Kidney (tissue), 14 donors: ENCODE measurements around the gene POLR2F. TPM values are rescaled to one million over a fixed set of nuclear protein-coding genes. Genes with fewer than 3 reads are reported as not detected.

Experiments used
- DNase-seq, 5 donors: peaks; one replicate each; pipeline ENCODE4 v3.0.0-alpha.2; 2013 to 2020
- FAIRE-seq: peaks from 2 replicates; lab custom pipeline; 2012; peaks lifted over from hg19 to GRCh38; lab: Jason Lieb, UNC
- H3K27ac ChIP-seq, 2 donors: one replicate each; pipeline ENCODE4 v1.7.0; 2013; ENCODE audit warnings: low read depth in 2 of 2, low read length in 2 of 2, inconsistent platforms in 1 of 2
- H3K27me3 ChIP-seq: one replicate; pipeline ENCODE4 v1.7.1; 2013; ENCODE audit warnings: low read length, inconsistent platforms; ENCODE audit not compliant: control insufficient read depth, insufficient read depth
- H3K36me3 ChIP-seq, 3 donors: one replicate each; pipeline versions ENCODE4 v1.7.0 to v1.7.1; 2013; ENCODE audit warnings: low read length in 3 of 3, control low read depth in 1 of 3, inconsistent platforms in 1 of 3; ENCODE audit not compliant: insufficient read depth in 3 of 3, control insufficient read depth in 2 of 3
- H3K4me1 ChIP-seq, 3 donors: one replicate each; pipeline versions ENCODE4 v1.7.0 to v1.7.1; 2013; ENCODE audit warnings: low read length in 3 of 3, inconsistent platforms in 1 of 3, low read depth in 1 of 3; ENCODE audit not compliant: control insufficient read depth in 2 of 3, insufficient read depth in 2 of 3
- H3K4me3 ChIP-seq, 3 donors: one replicate each; pipeline versions ENCODE4 v1.7.0 to v1.8.1; 2013; ENCODE audit warnings: low read length in 3 of 3, control low read depth in 1 of 3, inconsistent platforms in 1 of 3
- H3K9ac ChIP-seq, 3 donors: one replicate each; pipeline versions ENCODE4 v1.7.0 to v1.7.1; 2013; ENCODE audit warnings: low read length in 3 of 3, control low read depth in 1 of 3, inconsistent platforms in 1 of 3
- H3K9me3 ChIP-seq, 3 donors: one replicate each; pipeline versions ENCODE4 v1.7.0 to v1.7.1; 2013; ENCODE audit warnings: low read length in 3 of 3, control low read depth in 1 of 3, inconsistent platforms in 1 of 3; ENCODE audit not compliant: control insufficient read depth in 2 of 3, insufficient read depth in 1 of 3
- CTCF ChIP-seq: IDR thresholded peaks from 3 replicates; pipeline ENCODE4 v1.5.1; 2012; ENCODE audit warnings: mild to moderate bottlenecking, moderate library complexity, borderline replicate concordance; ENCODE audit not compliant: insufficient read depth; ENCODE audit errors: extremely low read depth
- intact Hi-C: fragments of 100-400 bp; cut with DNase I; formaldehyde crosslinking; loops from one replicate; pipeline ENCODE4 v1.11.1; 2022
- polyA plus RNA-seq: library from polyadenylated mRNA; stranded (reverse); fragments of 350-450 nt; fragmentation: Illumina TruSeq; extraction: RNeasy Lipid Tissue Mini Kit (QIAGEN cat#74804); gene quantifications from one replicate; pipeline ENCODE4 v1.2.3, GENCODE V29; 2014; ENCODE audit warnings: low read depth, low replicate concordance; ENCODE audit not compliant: insufficient read depth
- total RNA-seq: library from RNA; stranded (reverse); fragmentation: NEBNext Ultra II Directional; extraction: Animal tissue kit (Norgen Biotek cat#: 25700); gene quantifications from one replicate; pipeline ENCODE4 v1.2.1, GENCODE V29; 2021
- donor health status: control.
- donor health status: control.
- donor health status: control.
- donor health status: control.
- donor health status: control.
- donor health status: DM: yes; HTN: yes; CAD: no.
- donor health status: Normal renal cell carcinoma (clear cell type).

The POLR2F gene
- total and polyA plus RNA-seq, 2 donors from 2014 or later: 57.9 to 121 TPM

- intact Hi-C loops: no loop called here
- DNase-seq (no peak), FAIRE-seq (no peak)
- Histone ChIP-seq H3K36me3 (no peaks in the 10 kb centered on the region), H3K27ac (no peak overlapping the region), H3K27me3 (no peaks in the 10 kb centered on the region), H3K4me3 (no peak overlapping the region), H3K9ac (no peak overlapping the region), H3K4me1 (no peaks in the 10 kb centered on the region), H3K9me3 (no peaks in the 10 kb centered on the region)
- TF ChIP-seq CTCF: no peak
Observed at GRCh38 chr22:38009000-38009806, 55.7 kb downstream of the POLR2F start.

DNA sequence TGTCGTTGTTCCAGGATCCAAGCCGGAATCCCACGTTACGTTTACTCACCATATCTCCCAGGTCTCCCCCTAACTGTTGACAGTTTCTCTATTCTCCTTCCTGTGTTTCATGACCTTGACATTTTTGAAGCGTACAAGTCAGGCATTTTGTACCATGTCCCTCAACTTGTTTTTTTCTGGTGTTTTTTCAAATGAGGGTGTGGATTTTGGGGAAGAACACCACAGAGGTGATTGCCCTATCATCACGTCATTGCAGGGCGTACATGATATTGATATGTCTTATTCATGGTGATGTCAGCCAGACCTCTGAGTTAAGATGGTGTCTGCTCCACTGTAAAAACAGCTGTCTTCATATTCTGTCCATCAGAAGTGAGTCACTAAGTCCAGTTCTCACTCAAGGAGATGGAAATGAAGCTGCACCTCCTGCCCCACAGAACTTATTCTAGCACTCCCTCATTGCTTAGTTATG, 59.1 kb downstream of the POLR2F start:
- no peaks in the 10 kb centered on the region for H3K36me3 ChIP-seq
- no peak overlapping the region for H3K4me3 ChIP-seq
- H3K9me3 ChIP-seq: no peaks in the 10 kb centered on the region
- DNase-seq (no peak), FAIRE-seq (no peak)
- H3K27ac ChIP-seq: no peak overlapping the region
- peaks cover 0 to 4% (median 4%) of the 10 kb centered on the region in 3 donors for H3K4me1 ChIP-seq
- H3K27me3 ChIP-seq: no peaks in the 10 kb centered on the region
- no peak overlapping the region for H3K9ac ChIP-seq
- intact Hi-C loops: no loop called here
- TF ChIP-seq CTCF: no peak

GRCh38 chr22:38014083-38014482, 60.6 kb downstream of the POLR2F start:
- FAIRE-seq (no peak), DNase-seq (no peak)
- no peaks in the 10 kb centered on the region for H3K9me3 ChIP-seq
- no peaks in the 10 kb centered on the region for H3K36me3 ChIP-seq
- H3K9ac ChIP-seq: no peak overlapping the region
- H3K4me1 ChIP-seq: peaks cover 0 to 5% (median 4%) of the 10 kb centered on the region in 3 donors
- no peak for TF ChIP-seq CTCF
- intact Hi-C loops: no loop called here
- H3K27ac ChIP-seq: no peak overlapping the region
- no peaks in the 10 kb centered on the region for H3K27me3 ChIP-seq
- no peak overlapping the region for H3K4me3 ChIP-seq
